ENCODE measurements around the gene HSPB1. TPM values are rescaled to one million over a fixed set of nuclear protein-coding genes. Genes with fewer than 3 reads are reported as not detected.

Gene HSPB1
- 100 to 1,000 TPM; 216 to 245 TPM for total RNA-seq
- 190 TPM for polyA plus RNA-seq (ENCODE audit: insufficient read depth, low read depth, low replicate concordance)
- long read RNA-seq, donor 1, transcript HSPB1-201 (3 exons, 909 nt): major isoform, 166 of 225 reads
- long read RNA-seq, donor 1, transcript HSPB1-203 (2 exons, 1,455 nt): minor isoform, 50 of 225 reads
- long read RNA-seq, donor 1, partial matches to known transcripts: 8 of 225 reads
- long read RNA-seq, donor 1, other reads (novel, unspliced or antisense): 0 of 225 reads
- long read RNA-seq, donor 2, transcript HSPB1-201 (3 exons, 909 nt): major isoform, 103 of 167 reads
- long read RNA-seq, donor 2, transcript HSPB1-203 (2 exons, 1,455 nt): minor isoform, 45 of 167 reads
- long read RNA-seq, donor 2, partial matches to known transcripts: 19 of 167 reads
- long read RNA-seq, donor 2, other reads (novel, unspliced or antisense): 0 of 167 reads

DNA sequence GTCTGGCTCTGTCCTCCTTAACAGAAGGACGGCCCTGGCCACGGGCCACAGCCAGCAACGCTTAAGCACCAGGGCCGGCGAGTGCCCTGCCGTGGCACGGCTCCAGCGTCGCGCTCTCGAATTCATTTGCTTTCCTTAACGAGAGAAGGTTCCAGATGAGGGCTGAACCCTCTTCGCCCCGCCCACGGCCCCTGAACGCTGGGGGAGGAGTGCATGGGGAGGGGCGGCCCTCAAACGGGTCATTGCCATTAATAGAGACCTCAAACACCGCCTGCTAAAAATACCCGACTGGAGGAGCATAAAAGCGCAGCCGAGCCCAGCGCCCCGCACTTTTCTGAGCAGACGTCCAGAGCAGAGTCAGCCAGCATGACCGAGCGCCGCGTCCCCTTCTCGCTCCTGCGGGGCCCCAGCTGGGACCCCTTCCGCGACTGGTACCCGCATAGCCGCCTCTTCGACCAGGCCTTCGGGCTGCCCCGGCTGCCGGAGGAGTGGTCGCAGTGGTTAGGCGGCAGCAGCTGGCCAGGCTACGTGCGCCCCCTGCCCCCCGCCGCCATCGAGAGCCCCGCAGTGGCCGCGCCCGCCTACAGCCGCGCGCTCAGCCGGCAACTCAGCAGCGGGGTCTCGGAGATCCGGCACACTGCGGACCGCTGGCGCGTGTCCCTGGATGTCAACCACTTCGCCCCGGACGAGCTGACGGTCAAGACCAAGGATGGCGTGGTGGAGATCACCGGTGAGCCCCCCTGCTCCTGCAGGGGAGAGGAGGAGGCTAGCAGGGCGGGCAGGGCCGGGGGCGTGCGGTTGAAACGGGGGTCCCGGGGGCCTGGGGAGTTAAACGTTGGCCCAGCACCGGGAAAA is at the start of gene HSPB1:
HSPB1 (plus strand) TSS at position 327 of the 855 bp plus-strand sequence; CDS start at position 367, 40 bp downstream.
- no peaks in the 10 kb centered on the region for H3K36me3 ChIP-seq (ENCODE audit: low read depth, missing control alignments)
- intact Hi-C loops (cut with DNase I; ENCODE audit: low total_unique reads): no loop called here
- DNase-seq: peak; percentile 91
- no peaks in the 10 kb centered on the region for H3K27me3 ChIP-seq
- peak within 1 kb of the TSS; percentile 100 for H3K27ac ChIP-seq
- peaks cover 11% of the 10 kb centered on the region for H3K4me1 ChIP-seq
- H3K9me3 ChIP-seq: no peaks in the 10 kb centered on the region
- TF ChIP-seq, protein P1, sequence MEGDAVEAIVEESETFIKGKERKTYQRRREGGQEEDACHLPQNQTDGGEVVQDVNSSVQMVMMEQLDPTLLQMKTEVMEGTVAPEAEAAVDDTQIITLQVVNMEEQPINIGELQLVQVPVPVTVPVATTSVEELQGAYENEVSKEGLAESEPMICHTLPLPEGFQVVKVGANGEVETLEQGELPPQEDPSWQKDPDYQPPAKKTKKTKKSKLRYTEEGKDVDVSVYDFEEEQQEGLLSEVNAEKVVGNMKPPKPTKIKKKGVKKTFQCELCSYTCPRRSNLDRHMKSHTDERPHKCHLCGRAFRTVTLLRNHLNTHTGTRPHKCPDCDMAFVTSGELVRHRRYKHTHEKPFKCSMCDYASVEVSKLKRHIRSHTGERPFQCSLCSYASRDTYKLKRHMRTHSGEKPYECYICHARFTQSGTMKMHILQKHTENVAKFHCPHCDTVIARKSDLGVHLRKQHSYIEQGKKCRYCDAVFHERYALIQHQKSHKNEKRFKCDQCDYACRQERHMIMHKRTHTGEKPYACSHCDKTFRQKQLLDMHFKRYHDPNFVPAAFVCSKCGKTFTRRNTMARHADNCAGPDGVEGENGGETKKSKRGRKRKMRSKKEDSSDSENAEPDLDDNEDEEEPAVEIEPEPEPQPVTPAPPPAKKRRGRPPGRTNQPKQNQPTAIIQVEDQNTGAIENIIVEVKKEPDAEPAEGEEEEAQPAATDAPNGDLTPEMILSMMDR (IDR thresholded peaks at IDR 0.05): no peak
- TF ChIP-seq POLR2A (IDR thresholded peaks at IDR 0.05): peak; percentile 69
- H3K4me3 ChIP-seq: peak within 1 kb of the TSS; percentile 79 to 96
- 0% methylated on average over 9 to 72 of the region's 75 CpGs for WGBS, 2 donors

DNA sequence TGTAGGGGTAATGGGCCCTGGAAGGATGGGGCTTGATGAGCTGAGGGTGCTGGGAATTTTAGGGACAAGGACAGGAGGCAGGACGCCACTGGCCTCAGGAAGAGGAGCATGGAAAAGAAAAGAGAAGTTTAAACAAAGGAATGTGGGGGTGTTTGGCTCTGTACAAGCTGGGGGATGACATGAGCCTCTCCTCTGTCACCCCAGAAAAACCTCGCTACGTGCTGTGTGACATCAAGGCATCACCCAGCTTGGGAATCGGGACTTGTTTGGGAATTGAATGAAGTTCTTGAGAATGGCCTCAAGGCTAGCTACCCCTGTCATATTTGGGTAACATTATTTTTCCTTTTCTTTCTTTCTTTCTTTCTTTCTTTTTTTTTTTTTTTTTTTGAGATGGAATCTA is 47.7 kb upstream of the HSPB1 start:
- intact Hi-C loops (cut with DNase I; ENCODE audit: low total_unique reads): no loop called here
- no peak overlapping the region for H3K27ac ChIP-seq
- no peaks in the 10 kb centered on the region for H3K4me1 ChIP-seq
- TF ChIP-seq, protein P1 (IDR thresholded peaks at IDR 0.05): no peak
- no peak for TF ChIP-seq POLR2A (IDR thresholded peaks at IDR 0.05)
- H3K9me3 ChIP-seq: no peaks in the 10 kb centered on the region
- no peak for DNase-seq
- H3K36me3 ChIP-seq (ENCODE audit: low read depth, missing control alignments): no peaks in the 10 kb centered on the region
- no peaks in the 10 kb centered on the region for H3K27me3 ChIP-seq
- 86 to 91% methylated on average over 4 of the region's 4 CpGs for WGBS, 2 donors
- H3K4me3 ChIP-seq: no peak overlapping the region

- no peak for TF ChIP-seq POLR2A (IDR thresholded peaks at IDR 0.05)
- TF ChIP-seq, protein P1 (IDR thresholded peaks at IDR 0.05): no peak
- Histone ChIP-seq H3K27ac (no peak overlapping the region), H3K4me3 (no peak overlapping the region), H3K4me1 (peaks cover 2% of the 10 kb centered on the region), H3K9me3 (no peaks in the 10 kb centered on the region), H3K27me3 (no peaks in the 10 kb centered on the region), H3K36me3 (ENCODE audit: low read depth, missing control alignments) (no peaks in the 10 kb centered on the region)
- WGBS, 2 donors: 63 to 65% methylated on average over 8 of the region's 8 CpGs
- intact Hi-C loops (cut with DNase I; ENCODE audit: low total_unique reads): no loop called here
- no peak for DNase-seq
Observed at GRCh38 chr7:76257973-76258372, 44.5 kb upstream of the HSPB1 start.

- Histone ChIP-seq H3K27ac (no peak overlapping the region), H3K27me3 (no peaks in the 10 kb centered on the region), H3K4me1 (peaks cover 2% of the 10 kb centered on the region), H3K4me3 (peak overlapping the region; percentile 44 to 53), H3K9me3 (no peaks in the 10 kb centered on the region), H3K36me3 (ENCODE audit: low read depth, missing control alignments) (no peaks in the 10 kb centered on the region)
- WGBS, 2 donors: 17 to 29% methylated on average over 22 to 47 of the region's 50 CpGs
- no peak for DNase-seq
- TF ChIP-seq, protein P1 (IDR thresholded peaks at IDR 0.05): no peak
- no peak for TF ChIP-seq POLR2A (IDR thresholded peaks at IDR 0.05)
- intact Hi-C loops (cut with DNase I; ENCODE audit: low total_unique reads): no loop called here
Observed at GRCh38 chr7:76259124-76260093, 43.1 kb upstream of the HSPB1 start.
